ENCODE measurements around the gene ZC3H18.

ZC3H18 gene

GRCh38 chr16:88618956-88619667 is 48.9 kb downstream of the ZC3H18 start:
- Mint-ChIP-seq H3K9me3 (no peaks in the 10 kb centered on the region), H3K4me1 (peaks cover 24% of the 10 kb centered on the region), H3K4me3 (no peak overlapping the region), H3K36me3 (peaks cover 39% of the 10 kb centered on the region), H3K27ac (peak overlapping the region; percentile 89), H3K27me3 (no peaks in the 10 kb centered on the region)
- DNase-seq, result no peak
- CTCF ChIA-PET, result no interaction called here

GRCh38 chr16:88619859-88620815 is 49.9 kb downstream of the ZC3H18 start:
- peaks cover 34% of the 10 kb centered on the region for H3K36me3 Mint-ChIP-seq
- H3K27ac Mint-ChIP-seq, result peak overlapping the region; percentile 89
- no peaks in the 10 kb centered on the region for H3K27me3 Mint-ChIP-seq
- DNase-seq, result peak; percentile 66
- peak overlapping the region; percentile 35 for H3K4me3 Mint-ChIP-seq
- peaks cover 24% of the 10 kb centered on the region for H3K4me1 Mint-ChIP-seq
- CTCF ChIA-PET, result interaction anchor here (1.1 kb wide), 1 partner anchor 11 kb away, joined by 3 read pairs; no protein-coding TSS in a partner anchor
- no peaks in the 10 kb centered on the region for H3K9me3 Mint-ChIP-seq

GRCh38 chr16:88622125-88622524 is 51.9 kb downstream of the ZC3H18 start:
- DNase-seq, result no peak
- Mint-ChIP-seq H3K9me3 (no peaks in the 10 kb centered on the region), H3K4me1 (peaks cover 24% of the 10 kb centered on the region), H3K27me3 (no peaks in the 10 kb centered on the region), H3K36me3 (peaks cover 33% of the 10 kb centered on the region), H3K4me3 (no peak overlapping the region), H3K27ac (peak overlapping the region; percentile 62)
- CTCF ChIA-PET, result no interaction called here

- peak overlapping the region; percentile 37 for H3K27ac Mint-ChIP-seq
- no peaks in the 10 kb centered on the region for H3K27me3 Mint-ChIP-seq
- H3K36me3 Mint-ChIP-seq, result peaks cover 35% of the 10 kb centered on the region
- no peak overlapping the region for H3K4me3 Mint-ChIP-seq
- peaks cover 23% of the 10 kb centered on the region for H3K4me1 Mint-ChIP-seq
- CTCF ChIA-PET, result no interaction called here
- no peaks in the 10 kb centered on the region for H3K9me3 Mint-ChIP-seq
- no peak for DNase-seq
These were observed 52.7 kb downstream of the ZC3H18 start for GRCh38 chr16:88622866-88623265.

GRCh38 chr16:88623858-88624257 is 53.7 kb downstream of the ZC3H18 start:
- Mint-ChIP-seq H3K27ac (no peak overlapping the region), H3K36me3 (peaks cover 36% of the 10 kb centered on the region), H3K27me3 (no peaks in the 10 kb centered on the region), H3K4me3 (no peak overlapping the region), H3K9me3 (no peaks in the 10 kb centered on the region), H3K4me1 (peaks cover 21% of the 10 kb centered on the region)
- no peak for DNase-seq
- CTCF ChIA-PET, result no interaction called here

GRCh38 chr16:88624481-88624880 is 54.3 kb downstream of the ZC3H18 start:
- Mint-ChIP-seq H3K36me3 (peaks cover 36% of the 10 kb centered on the region), H3K9me3 (no peaks in the 10 kb centered on the region)

GRCh38 chr16:88624977-88625576 is 54.9 kb downstream of the ZC3H18 start:
- Mint-ChIP-seq H3K4me1 (peaks cover 8% of the 10 kb centered on the region), H3K9me3 (no peaks in the 10 kb centered on the region), H3K27ac (no peak overlapping the region), H3K27me3 (no peaks in the 10 kb centered on the region), H3K4me3 (no peak overlapping the region), H3K36me3 (peaks cover 37% of the 10 kb centered on the region)
- DNase-seq, result no peak
- CTCF ChIA-PET, result no interaction called here

More at GRCh38 chr16:88624481-88624880, 54.3 kb downstream of the ZC3H18 start:
- Mint-ChIP-seq H3K4me3 (no peak overlapping the region), H3K27ac (no peak overlapping the region), H3K27me3 (no peaks in the 10 kb centered on the region), H3K4me1 (peaks cover 14% of the 10 kb centered on the region)
- CTCF ChIA-PET, result no interaction called here
- DNase-seq, result no peak

- Mint-ChIP-seq H3K9me3 (no peaks in the 10 kb centered on the region), H3K27ac (no peak overlapping the region), H3K4me3 (no peak overlapping the region), H3K27me3 (no peaks in the 10 kb centered on the region), H3K4me1 (no peaks in the 10 kb centered on the region), H3K36me3 (peaks cover 39% of the 10 kb centered on the region)
- CTCF ChIA-PET, result no interaction called here
- no peak for DNase-seq
These were observed 56.4 kb downstream of the ZC3H18 start for GRCh38 chr16:88626646-88627045.

- Mint-ChIP-seq H3K9me3 (no peaks in the 10 kb centered on the region), H3K4me1 (peaks cover 3% of the 10 kb centered on the region), H3K27me3 (no peaks in the 10 kb centered on the region), H3K4me3 (no peak overlapping the region), H3K27ac (peak overlapping the region; percentile 25), H3K36me3 (peaks cover 40% of the 10 kb centered on the region)
- DNase-seq, result no peak
- CTCF ChIA-PET, result no interaction called here
These were observed 57.6 kb downstream of the ZC3H18 start for GRCh38 chr16:88627531-88628411.

GRCh38 chr16:88628512-88628974 is 58.3 kb downstream of the ZC3H18 start:
- no peak overlapping the region for H3K27ac Mint-ChIP-seq
- H3K4me3 Mint-ChIP-seq, result no peak overlapping the region
- DNase-seq, result no peak
- peaks cover 9% of the 10 kb centered on the region for H3K4me1 Mint-ChIP-seq
- no peaks in the 10 kb centered on the region for H3K9me3 Mint-ChIP-seq
- H3K36me3 Mint-ChIP-seq, result peaks cover 34% of the 10 kb centered on the region
- CTCF ChIA-PET, result no interaction called here
- H3K27me3 Mint-ChIP-seq, result no peaks in the 10 kb centered on the region

GRCh38 chr16:88629835-88630234 is 59.6 kb downstream of the ZC3H18 start:
- CTCF ChIA-PET, result interaction anchor here (1.4 kb wide), 1 partner anchor 9 kb away, joined by 3 read pairs; no protein-coding TSS in a partner anchor
- no peak for DNase-seq
- Mint-ChIP-seq H3K27me3 (peaks cover 6% of the 10 kb centered on the region), H3K27ac (peak overlapping the region; percentile 37), H3K36me3 (peaks cover 28% of the 10 kb centered on the region), H3K4me1 (peaks cover 14% of the 10 kb centered on the region), H3K4me3 (no peak overlapping the region), H3K9me3 (no peaks in the 10 kb centered on the region)

GRCh38 chr16:88630433-88630832 is 60.2 kb downstream of the ZC3H18 start:
- no peak overlapping the region for H3K27ac Mint-ChIP-seq
- peaks cover 12% of the 10 kb centered on the region for H3K27me3 Mint-ChIP-seq
- H3K9me3 Mint-ChIP-seq, result no peaks in the 10 kb centered on the region
- DNase-seq, result no peak
- peaks cover 28% of the 10 kb centered on the region for H3K36me3 Mint-ChIP-seq
- no peak overlapping the region for H3K4me3 Mint-ChIP-seq
- CTCF ChIA-PET, result no interaction called here
- peaks cover 20% of the 10 kb centered on the region for H3K4me1 Mint-ChIP-seq

GRCh38 chr16:88630941-88631340 is 60.7 kb downstream of the ZC3H18 start:
- Mint-ChIP-seq H3K36me3 (peaks cover 28% of the 10 kb centered on the region), H3K4me3 (no peak overlapping the region), H3K27me3 (peaks cover 17% of the 10 kb centered on the region)

More at GRCh38 chr16:88630941-88631340, 60.7 kb downstream of the ZC3H18 start:
- H3K27ac Mint-ChIP-seq, result no peak overlapping the region
- peaks cover 23% of the 10 kb centered on the region for H3K4me1 Mint-ChIP-seq
- H3K9me3 Mint-ChIP-seq, result no peaks in the 10 kb centered on the region
- no peak for DNase-seq
- CTCF ChIA-PET, result no interaction called here

Data from activated naive CD4-positive, alpha-beta T cell treated with anti-CD3 and anti-CD28 coated beads, Interleukin-2, amount 10 ng/mL, durations not matched to agents 7 days and 5 days (primary cell).